Measurements from ENCODE around the gene RHOF. TPM values are rescaled to one million over a fixed set of nuclear protein-coding genes. Genes with fewer than 3 reads are reported as not detected.
A peak's percentile ranks its signal among the peaks of the same experiment; 100 is the strongest.

Gene RHOF
- total RNA-seq, 1 donor from 2014 or later: 7.6 TPM

DNA sequence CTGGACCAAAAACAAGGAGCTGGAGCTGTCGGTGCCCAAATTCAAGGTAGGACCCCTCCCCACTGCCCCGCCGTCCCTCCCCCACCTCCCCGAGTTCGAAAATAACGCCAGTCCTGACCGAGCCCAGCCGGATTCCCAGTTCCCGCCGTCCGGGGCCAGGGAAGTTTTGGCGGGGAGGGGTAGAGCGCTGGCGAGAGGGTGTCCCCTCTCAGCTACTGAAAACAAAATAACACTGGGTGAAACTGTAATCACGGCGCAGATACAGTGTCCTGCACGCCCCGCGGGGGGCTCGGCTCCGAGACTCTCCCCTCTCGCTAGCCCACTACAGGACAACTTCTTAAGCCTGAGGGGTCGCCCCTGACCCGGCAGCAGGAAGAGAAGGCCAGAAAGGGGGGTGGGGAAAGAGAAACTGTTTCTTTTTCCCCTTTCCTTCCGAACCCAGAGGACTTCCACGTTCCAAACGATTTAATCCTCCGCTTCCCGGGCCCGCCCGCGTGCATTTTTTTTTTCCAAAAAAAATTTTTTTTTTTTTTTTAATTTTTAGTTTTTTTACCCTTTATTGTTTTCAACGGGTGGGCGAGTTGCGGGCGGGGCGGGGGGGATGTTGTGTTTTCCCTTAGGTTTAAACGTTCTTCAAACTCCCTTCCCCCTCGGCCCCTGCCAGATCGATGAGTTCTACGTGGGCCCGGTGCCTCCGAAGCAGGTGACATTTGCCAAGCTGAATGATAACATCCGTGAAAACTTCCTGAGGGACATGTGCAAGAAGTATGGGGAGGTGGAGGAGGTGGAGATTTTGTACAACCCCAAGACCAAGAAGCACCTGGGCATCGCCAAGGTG, 11.9 kb upstream of the RHOF start:
- DNase-seq (ENCODE audit: low read depth, low spot score): no peak

DNA sequence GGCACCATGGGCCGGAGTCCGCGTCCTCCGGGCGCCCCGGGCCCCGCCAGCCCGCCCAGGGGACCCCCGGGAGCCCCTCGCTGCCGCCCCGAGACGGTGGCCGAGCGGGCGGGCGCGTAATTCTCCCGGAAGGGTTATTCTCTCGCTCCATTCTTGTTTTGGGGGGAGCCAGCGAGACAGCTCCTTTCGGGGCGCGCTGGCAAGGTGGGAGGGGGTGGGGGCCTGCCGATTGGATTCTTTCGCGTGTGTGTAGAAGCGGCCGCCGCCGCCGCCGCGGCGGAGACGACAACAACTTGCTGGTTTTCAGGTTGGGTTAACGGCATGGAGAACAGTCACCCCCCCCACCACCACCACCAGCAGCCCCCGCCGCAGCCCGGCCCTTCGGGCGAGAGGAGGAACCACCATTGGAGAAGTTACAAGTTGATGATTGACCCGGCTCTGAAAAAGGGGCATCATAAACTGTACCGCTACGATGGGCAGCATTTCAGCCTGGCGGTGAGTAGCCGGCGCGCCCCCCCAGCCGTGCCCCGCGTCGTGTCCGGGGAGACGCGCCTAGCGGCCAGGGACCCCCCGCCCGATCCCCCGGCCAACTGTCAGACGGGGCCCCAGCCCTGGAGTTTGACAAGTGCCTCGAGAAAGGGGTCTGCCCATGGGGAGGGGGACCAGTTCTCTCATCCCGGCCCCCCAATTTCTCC, 11.1 kb upstream of the RHOF start:
- no peak for DNase-seq (ENCODE audit: low read depth, low spot score)

DNA sequence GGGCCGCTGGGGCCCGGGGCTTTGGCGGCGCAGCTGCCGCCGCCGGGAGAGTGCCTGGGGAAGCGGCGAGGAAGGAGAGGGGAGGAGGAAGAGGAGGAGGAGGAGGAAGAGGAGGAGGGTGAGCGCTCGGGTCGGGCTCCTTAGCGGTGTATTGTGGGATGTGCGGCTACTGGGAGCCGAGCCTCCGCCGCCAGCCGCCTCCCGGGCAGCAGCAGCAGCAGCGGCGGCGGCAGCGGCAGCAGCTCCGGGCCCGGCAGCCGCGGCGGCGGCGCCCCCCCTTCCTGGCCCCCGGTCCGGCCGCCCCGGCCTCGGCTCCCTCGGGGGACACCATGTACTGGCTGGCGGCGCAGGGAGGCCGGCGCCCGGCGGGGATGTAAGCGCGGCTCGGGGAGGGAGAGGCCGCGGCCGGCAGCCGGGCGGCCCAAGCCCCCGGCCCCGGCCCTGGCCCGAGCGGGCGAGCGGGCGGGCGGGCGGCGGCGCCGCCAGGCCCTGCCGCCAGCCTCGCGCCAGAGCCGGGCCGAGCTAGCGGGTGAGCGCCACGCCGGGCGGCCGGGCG, 10.5 kb upstream of the RHOF start, which contains the start of gene SETD1B:
SETD1B (plus strand) TSS at position 149 of the 556 bp plus-strand sequence. CDS start 729 bp downstream, outside the sequence.
- DNase-seq (ENCODE audit: low read depth, low spot score): no peak

DNA sequence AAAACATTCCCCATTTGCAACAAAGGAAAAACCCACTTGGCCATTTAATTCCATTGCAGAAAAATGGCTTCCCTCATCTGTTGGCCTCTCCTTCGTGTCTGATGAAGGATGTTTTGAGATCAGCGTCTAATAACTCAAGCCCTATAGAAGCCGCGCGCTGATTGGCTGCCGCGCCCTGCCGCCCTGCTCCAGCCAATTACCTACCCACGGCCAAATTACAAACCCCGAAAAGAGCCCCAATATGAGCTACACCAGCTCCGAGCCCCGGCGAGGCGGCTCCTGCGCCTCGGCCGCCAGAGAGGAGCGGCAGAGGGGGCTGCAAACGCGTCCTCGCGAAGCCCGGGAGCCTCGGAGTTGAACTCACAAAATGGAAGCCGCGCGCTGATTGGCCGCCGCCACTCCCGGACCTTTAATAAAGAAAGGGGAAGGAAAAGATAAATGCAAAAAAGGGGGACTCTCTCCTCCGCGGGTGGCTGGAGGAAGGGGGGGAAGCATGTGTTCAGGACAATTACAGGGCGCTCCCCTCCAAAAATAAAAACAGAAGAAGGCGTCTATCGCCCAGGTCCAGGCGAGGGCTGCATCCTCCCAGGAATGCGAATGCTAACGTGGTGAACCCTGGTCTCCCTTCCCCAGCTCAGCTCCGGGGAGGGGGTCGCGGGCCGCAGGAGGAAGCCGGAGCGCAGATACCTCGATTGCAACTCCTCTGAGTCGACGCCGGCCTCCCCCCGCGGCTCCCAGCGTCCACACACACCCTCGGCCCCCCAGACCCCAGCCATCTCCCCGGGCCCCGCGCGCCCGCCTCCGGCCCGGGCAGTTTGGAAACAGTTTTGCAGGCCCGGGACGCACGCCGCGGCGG, 9.6 kb upstream of the RHOF start:
- peak; percentile 73 for DNase-seq (ENCODE audit: low read depth, low spot score)

DNA sequence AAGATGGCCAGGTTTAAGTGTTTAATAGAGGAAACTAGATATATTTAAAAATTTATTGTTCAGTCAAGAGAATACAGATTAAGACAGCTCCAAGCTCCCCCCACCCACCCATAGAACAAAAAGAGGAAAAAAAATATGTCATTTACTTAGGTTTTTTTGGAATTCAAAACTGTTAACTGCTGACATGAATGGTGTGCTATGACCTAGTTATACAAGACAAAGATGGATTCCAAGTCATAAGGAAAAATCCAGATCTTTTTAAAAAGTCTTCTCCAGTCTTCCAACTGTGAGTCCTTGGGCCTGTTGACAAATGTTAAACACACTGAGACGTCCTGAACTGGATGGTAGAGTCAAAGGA, 9.0 kb upstream of the RHOF start:
- no peak for DNase-seq (ENCODE audit: low read depth, low spot score)

DNA sequence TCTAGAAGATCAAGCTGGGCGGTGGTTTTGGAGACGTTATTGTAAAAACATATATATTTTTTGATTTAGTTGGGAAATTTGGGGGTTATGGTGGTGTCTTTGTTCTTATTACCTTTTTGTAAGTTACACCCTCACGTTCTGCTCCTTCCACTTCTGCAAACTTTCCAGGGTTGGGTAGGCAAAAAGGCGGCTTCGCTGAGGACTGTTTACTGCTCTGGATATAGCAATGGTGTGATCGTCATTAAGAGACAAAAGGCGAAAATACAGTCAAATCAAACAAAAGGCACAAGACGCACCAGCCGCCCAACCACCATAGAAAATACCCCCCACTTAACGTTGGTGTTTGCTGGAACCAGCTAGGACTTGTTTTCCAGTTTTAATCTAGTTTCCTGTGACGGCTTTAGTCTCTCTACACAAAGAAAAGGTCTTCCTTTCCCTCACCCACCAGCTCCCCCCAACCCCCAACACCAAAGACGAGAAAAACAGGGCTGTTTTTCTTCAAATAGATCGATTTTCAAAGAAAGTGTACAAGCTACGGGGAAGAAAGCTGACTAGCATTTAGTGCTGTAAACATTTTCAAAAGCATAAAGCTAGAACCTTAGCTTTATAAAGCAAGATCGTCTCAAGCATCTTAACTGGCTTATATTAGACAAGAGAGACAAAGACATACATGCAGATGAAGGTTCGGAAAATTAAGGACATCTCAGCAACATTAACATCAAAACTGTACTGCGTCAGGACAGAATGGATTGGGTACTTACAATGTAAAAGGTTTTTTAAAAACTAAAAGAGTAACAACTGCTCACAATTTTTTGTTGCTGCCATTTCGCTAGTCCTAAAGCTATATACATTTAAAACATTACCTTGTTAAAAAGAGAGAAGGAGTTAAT, 8.4 kb upstream of the RHOF start:
- DNase-seq (ENCODE audit: low read depth, low spot score): no peak

DNA sequence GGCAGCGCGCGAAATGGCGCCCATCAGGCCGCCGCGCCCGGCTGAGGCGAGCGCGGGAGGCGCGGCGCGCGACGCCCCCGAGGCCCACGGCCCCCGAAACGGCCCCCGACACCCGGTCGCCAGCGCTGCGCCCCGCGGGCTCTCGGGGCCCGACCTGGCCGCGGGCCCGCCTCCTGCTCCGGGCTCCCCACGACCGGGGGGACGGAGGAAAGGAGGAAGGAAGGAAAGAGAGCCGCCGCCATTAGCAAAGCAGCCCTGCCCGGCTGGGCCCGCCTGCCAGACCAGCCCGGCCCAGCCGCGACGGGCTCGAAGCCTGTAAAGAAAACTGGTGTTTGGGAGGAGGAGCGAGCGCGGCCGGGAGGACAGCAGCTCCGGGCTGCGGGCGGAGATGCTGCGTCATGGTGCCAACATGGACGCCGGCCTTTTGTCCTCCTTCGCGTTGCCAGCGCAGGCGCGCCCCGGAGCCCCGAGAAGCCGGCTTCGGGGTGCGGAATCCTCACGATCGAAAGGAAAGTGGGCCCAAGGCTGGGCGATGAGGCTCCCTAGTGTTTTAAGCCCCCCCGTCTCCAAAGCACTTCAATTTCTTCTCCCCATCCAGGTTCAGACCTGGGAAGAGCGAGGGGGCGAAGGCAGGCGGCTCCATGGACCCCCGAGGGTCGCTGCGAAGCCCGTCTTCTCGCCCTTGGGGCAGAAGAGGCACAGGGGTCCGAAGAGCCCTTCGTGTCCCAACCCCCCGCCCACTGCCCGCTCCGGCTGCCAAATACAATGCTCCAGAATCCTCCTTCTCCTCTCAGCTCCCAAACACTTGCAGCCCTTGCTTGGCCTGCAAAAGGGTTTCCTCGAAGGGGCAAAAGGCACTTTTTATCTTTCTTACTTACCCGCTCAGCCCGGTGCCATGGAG, 7.5 kb upstream of the RHOF start:
- no peak for DNase-seq (ENCODE audit: low read depth, low spot score)

DNA sequence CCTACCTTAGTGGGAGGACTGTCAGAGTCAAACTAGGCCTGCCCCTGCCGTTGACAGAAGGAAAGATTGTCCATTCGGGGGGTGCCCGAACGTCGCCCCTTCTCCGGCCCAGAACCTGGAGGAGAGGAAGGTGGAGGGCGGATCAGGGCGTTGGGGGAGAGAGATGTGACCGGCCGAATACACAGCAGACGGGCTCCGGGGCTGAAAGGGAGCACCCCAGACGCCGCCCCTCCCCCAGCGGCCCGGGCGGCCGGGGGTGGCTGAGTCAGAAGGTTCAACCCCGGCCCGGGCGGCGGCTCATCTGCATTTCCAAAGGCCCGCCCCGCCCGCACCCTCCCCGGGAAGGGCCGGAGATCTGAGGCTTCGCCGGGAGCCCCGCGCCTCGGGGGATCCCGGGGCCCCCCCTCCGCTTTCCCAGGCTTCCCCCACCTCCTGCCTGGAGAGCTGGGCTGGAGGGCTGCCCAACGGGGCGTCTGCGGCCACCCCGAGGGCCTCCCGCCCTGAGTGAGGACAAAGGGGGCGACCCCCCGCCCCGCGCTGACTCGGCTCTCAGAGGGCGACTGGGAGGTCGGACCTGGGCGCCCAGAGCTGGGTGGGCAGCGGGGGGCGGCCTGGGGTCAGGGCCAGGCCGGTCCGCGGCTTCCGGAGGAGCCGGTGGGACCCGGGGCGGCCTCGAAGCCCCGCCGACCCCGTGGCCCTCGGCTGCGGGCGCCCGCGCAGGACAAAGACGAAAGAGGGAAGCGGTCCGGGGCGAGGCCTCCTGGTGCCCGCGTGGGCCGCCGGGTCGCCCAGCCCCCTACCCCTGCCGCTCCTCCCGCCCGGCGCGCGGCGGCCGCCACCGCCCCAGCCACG, 6.6 kb upstream of the RHOF start:
- no peak for DNase-seq (ENCODE audit: low read depth, low spot score)

DNA sequence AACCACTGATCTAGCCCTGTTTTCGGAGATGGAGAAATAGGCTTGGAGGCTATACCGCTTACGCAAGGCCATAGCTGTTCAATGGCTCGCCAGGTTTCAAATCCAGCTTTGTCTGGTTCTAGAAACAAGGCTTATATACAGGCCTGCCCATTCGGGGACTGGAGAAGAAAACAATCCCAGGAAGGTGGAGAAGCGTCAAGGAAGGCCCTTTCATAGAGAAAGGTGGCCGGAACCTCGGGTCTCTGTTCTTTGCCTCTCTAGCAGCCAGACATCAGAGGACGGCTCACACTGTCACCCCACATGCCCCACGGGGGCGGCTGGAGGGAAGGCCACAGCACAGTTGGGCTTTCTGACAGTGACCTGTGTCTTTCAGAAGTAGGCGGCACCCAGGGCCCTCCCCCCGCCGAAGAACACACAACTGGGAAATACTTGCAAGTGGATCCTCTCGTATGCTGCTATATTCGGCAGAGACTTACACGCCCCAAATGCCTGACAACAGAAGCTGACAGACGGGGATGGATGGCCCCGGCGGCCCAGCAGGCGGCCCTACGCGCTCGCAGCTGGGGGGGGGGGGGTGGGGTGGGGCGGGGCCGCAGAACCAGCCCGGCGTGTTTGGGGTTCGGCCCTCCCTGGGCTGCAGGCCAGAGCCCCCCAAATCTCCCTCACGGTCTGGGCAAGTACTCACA, 5.8 kb upstream of the RHOF start:
- DNase-seq (ENCODE audit: low read depth, low spot score): no peak

DNA sequence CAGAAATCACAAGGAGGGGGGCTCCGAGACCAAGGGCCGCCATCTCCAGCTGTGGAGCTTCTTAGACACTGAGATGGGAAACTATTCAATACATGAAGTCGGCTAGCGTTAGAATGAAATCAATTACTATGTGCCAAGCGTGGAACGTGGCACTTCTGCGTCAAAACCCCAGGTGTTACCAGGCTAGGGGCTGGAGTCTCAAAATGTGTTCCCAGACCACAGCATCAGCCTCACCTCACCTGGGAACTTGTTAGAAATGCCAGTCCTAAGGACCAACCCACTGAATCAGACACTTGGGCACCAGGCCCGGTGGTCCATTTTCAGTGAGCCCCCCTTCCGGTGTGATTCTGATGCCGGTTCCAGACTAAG, 5.3 kb upstream of the RHOF start:
- no peak for DNase-seq (ENCODE audit: low read depth, low spot score)

DNA sequence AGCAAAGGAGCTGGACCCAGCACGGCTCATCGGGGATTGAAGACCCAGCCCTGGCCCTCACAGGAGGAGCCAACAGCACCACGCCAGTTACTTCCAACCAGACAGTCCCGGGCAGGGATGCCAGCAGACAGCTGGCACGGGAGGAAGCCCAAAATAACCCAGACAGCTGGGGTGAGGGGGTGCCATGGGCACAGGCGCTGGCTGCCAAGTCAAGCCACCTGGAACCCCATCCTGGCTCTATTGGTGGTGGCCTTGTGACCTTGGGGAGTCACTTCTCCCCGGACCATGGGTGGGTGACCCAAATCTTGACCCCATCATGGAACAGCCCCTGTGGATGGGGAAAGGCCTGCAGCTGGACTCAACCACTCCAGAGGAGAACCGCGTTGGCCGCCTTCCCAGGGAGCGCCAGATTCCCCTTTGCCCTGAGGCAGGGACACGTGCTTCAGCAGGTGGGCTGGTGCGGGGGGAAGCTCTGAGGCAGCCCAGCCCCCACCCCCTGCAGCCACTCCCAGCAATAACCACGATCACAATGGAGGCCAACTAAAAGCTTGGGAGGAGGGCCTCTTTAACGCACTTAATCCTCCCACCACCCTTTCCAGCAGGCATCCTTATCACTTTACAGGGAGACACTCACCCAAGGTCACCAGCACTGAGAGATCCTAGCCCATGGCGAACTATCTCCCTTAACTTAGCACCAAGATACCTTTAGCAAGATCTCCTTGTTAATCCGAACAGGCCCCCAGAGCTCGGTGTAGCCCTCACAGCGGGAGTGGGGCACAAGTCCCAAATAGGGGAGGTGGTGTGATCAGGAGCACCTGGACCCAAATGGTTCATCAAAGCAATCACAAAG, 4.7 kb upstream of the RHOF start:
- DNase-seq (ENCODE audit: low read depth, low spot score): no peak

DNA sequence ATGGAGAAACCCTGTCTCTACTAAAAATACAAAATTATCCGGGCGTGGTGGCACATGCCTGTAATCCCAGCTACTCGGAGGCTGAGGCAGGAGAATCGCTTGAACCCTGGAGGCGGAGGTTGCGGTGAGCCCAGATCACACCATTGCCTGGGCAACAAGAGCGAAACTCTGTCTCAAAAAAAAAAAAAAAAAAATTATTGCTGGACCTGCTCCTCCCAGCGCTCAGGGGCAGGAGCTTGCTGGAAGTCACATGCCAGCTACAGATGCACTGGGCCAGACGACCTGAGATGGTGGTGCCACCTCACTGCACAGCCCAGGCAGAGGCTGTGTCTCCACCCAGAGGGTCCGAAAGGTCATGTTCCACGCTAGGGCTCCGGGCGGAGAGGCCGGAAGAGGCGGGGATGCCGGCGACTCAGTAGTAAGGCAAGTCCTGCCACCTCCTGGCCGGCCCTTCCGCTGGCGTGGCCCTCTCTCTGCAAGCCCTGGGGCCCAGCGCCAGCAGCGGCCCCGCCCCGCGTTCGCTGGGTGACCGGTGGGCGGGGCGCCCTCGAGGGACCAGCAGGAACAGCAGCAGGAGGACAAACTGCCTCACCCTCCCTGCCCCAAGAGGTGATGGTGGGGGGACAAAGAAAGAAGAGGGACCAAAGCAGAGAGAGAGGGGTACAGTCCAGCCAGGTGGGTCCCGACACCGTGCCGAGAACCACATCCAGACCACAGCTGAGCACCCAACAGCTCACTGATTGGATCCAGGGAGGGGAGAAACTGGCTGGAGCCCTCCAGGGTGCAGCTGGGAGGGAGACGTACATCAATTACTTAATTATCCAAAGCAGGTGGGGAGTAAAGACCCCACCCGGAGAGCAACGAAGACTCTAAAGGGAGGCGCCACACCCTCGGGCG, 3.6 kb upstream of the RHOF start:
- no peak for DNase-seq (ENCODE audit: low read depth, low spot score)

DNA sequence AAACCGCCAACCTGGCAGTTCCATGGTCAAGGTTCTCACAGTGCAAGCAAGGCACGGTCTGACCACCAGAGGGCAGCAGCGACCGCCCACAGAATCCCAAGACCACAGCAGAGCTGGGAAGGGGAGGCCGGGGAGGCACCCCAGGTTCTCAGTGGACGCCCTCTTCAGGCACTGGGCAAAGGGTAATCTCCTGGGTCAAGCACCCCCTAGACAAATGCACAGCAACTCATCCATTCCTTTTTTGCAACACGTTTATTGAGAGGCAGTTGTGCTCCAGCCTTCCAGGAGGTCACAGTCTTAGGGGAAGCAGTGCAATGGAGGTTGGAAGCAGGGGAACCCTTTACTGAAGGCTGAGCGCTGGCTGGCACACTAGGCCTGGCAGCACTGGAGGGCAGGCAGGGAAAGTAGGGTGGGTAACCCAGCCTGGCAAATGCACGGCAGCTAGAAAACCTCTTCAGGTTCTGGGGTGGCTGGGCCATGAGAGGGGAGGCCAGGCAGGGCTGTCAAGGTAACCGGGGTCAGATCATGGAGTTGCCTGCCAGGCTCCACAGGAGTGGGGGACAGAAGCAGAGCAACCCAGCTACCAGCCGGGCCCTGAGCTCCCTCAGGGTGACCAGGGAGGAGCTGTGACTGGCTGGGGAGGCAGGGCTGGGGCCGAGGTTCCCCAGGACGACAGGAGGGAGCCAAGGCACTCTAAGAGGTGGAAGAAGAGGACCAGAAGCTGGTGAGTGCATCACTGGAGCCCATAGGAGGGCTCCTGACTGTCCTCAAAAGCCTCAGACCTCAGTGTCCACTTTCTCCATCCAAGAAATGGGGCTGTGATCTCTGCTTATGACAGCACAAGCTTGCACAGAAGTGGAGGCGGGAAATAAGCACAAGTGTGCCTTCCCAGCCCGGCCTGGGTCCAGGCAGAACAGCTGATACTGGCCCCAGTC, 1.8 kb upstream of the RHOF start:
- no peak for DNase-seq (ENCODE audit: low read depth, low spot score)

DNA sequence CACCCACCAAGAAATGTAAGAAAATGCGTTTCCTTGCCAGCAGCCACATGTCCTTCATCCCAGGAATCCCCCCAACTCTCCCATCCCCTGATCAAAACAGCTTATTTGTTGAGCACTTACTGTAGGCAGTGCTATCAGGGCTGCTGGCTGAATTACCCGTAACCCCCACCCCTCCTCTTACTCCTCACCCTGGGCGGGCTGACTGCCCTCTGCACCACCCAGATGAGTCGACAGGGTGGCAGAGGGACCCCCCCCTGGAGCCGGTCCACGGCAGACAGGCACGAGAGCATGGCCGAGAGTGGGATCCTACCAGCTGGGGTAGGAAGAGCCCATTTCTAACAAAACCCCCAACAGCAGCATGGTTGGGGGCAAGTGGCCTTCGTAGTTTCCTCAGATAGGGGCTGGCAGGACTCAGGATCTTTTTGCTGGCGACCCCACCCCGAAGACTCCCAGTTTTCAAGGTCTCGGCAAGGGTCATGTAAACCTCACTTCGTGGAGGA, 1.1 kb upstream of the RHOF start:
- DNase-seq (ENCODE audit: low read depth, low spot score): no peak
